ENCODE measurements around the gene PDZRN3. TPM values are rescaled to one million over a fixed set of nuclear protein-coding genes. Genes with fewer than 3 reads are reported as not detected.

The PDZRN3 gene
- polyA plus RNA-seq, 1 of the 3 experiments (the other 2 are of a cell fraction), result 10.3 TPM

GRCh38 chr3:73663495-73663894 lies 38.8 kb upstream of the PDZRN3 start (continued):
- no peak for TF ChIP-seq USF1 (IDR thresholded peaks at IDR 0.05; ENCODE audit: borderline replicate concordance, low read depth)
- TF ChIP-seq FOSL2 (IDR thresholded peaks at IDR 0.05; ENCODE audit: borderline replicate concordance, low read depth), result no peak
- no peak for TF ChIP-seq IRF3 (IDR thresholded peaks at IDR 0.05; ENCODE audit: low read depth, low read length)
- no peak for TF ChIP-seq SIN3A (IDR thresholded peaks at IDR 0.05; ENCODE audit: borderline replicate concordance, low read depth, low read length)
- TF ChIP-seq NRF1 (IDR thresholded peaks at IDR 0.05; ENCODE audit: low read depth, low read length), result no peak
- no peak for TF ChIP-seq FOXM1 (IDR thresholded peaks at IDR 0.05; ENCODE audit: low read depth)
- TF ChIP-seq JUND (IDR thresholded peaks at IDR 0.05), result no peak
- no peak for TF ChIP-seq NFIC (IDR thresholded peaks at IDR 0.05; ENCODE audit: borderline replicate concordance)
- no peak for TF ChIP-seq ZBTB33 (IDR thresholded peaks at IDR 0.05; ENCODE audit: borderline replicate concordance, low read depth)
- no peak for TF ChIP-seq RAD21 (IDR thresholded peaks at IDR 0.05; ENCODE audit: low read length)
- TF ChIP-seq TAF1 (IDR thresholded peaks at IDR 0.05; ENCODE audit: borderline replicate concordance, low read depth, low read length), result no peak
- TF ChIP-seq EP300 (IDR thresholded peaks at IDR 0.05; ENCODE audit: borderline replicate concordance in 1 of 2, low read depth in 1 of 2, low read length in 1 of 2), result peak in 1 of 2 experiments; percentile 58; a peak in 2 of 4 replicates
- peak; percentile 67; the same call in 1 of the 2 replicates for TF ChIP-seq RCOR1 (IDR thresholded peaks at IDR 0.05; ENCODE audit: low read length)
- TF ChIP-seq GATA2 (CRISPR knock-in tag; IDR thresholded peaks at IDR 0.05), result peak; percentile 76
- peak; percentile 15 for TF ChIP-seq CHD2 (IDR thresholded peaks at IDR 0.05; ENCODE audit: low read length, partially characterized antibody)
- no peak for TF ChIP-seq POLR2AphosphoS5 (IDR thresholded peaks at IDR 0.05; ENCODE audit: low read depth, low read length)

- TF ChIP-seq YY1 (IDR thresholded peaks at IDR 0.05; ENCODE audit: low read depth) (no peak), USF1 (IDR thresholded peaks at IDR 0.05; ENCODE audit: borderline replicate concordance, low read depth) (no peak), RFX5 (IDR thresholded peaks at IDR 0.05; ENCODE audit: low read length) (no peak), CTCF (IDR thresholded peaks at IDR 0.05) (no peak), PBX3 (IDR thresholded peaks at IDR 0.05) (no peak), NRF1 (IDR thresholded peaks at IDR 0.05; ENCODE audit: low read depth, low read length) (no peak), USF2 (IDR thresholded peaks at IDR 0.05; ENCODE audit: borderline replicate concordance, low read depth, low read length) (no peak), RAD21 (IDR thresholded peaks at IDR 0.05; ENCODE audit: low read length) (no peak), TCF12 (IDR thresholded peaks at IDR 0.05) (peak; percentile 26; the same call in 1 of the 2 replicates), FOSL2 (IDR thresholded peaks at IDR 0.05; ENCODE audit: borderline replicate concordance, low read depth) (0 out of 2 replicates have a peak, but pooled peaks have one; percentile 12), NFIC (IDR thresholded peaks at IDR 0.05; ENCODE audit: borderline replicate concordance) (no peak)
- H3K9me2 ChIP-seq, result no peaks in the 10 kb centered on the region
- H3F3A ChIP-seq (replicated peaks; ENCODE audit: insufficient read depth), result peaks cover 5% of the 10 kb centered on the region
- no peak overlapping the region for H2AFZ ChIP-seq (ENCODE audit: low read depth)
- no peaks in the 10 kb centered on the region for H4K20me1 ChIP-seq (ENCODE audit: insufficient read depth)
- no peak for DNase-seq
- H3K9me3 ChIP-seq, result no peaks in the 10 kb centered on the region
- no peak overlapping the region for H3K27ac ChIP-seq (ENCODE audit: low read depth in 2 of 2, low read length in 1 of 2)
- ChIA-PET POLR2A (no interaction called here), CTCF (no interaction called here)
- H3K4me3 ChIP-seq (ENCODE audit: low read depth in 2 of 2, low read length in 1 of 2), result no peak overlapping the region
- peaks cover 0 to 14% of the 10 kb centered on the region in 2 experiments; a peak in 2 of 4 replicates for H3K4me1 ChIP-seq (ENCODE audit: control insufficient read depth in 1 of 2, insufficient read depth in 2 of 2, low read depth in 1 of 2, low read length in 1 of 2)
- no peaks in the 10 kb centered on the region for H3K79me2 ChIP-seq (ENCODE audit: insufficient read depth)
- no peaks in the 10 kb centered on the region for H3K36me3 ChIP-seq (replicated peaks in 1 of 2; ENCODE audit: control insufficient read depth in 1 of 2, insufficient read depth in 2 of 2, low read length in 1 of 2)
- H3K27me3 ChIP-seq (ENCODE audit: insufficient read depth), result no peaks in the 10 kb centered on the region
- H3K9ac ChIP-seq, result no peak overlapping the region
- no peak overlapping the region for H3K4me2 ChIP-seq
Observed at GRCh38 chr3:73661265-73661664, 36.5 kb upstream of the PDZRN3 start.

Data from SK-N-SH (cell line).